Astrocyte (in vitro differentiated cells and primary cell): Measurements from ENCODE around the gene RALGPS1. TPM values are rescaled to one million over a fixed set of nuclear protein-coding genes. Genes with fewer than 3 reads are reported as not detected.
A peak's percentile ranks its signal among the peaks of the same experiment; 100 is the strongest.

ENCODE experiments used
- DNase-seq: peaks from one replicate; pipeline ENCODE4 v3.0.0-alpha.2; 2010; ENCODE audit warnings: low read depth
- FAIRE-seq: peaks from 2 replicates; lab custom pipeline; 2011; peaks lifted over from hg19 to GRCh38; lab: Jason Lieb, UNC
- H2AFZ ChIP-seq: 2 replicates; pipeline ENCODE4 v1.6.0; 2012; ENCODE audit warnings: low read depth, low read length, inconsistent platforms
- H3K27ac ChIP-seq: 2 replicates; pipeline ENCODE4 v1.5.1; 2011; ENCODE audit warnings: low read depth, low read length, inconsistent platforms
- H3K27me3 ChIP-seq: 2 replicates; pipeline ENCODE4 v1.6.0; 2011; ENCODE audit warnings: low read length, inconsistent platforms; ENCODE audit not compliant: insufficient read depth
- H3K36me3 ChIP-seq: 2 replicates; pipeline ENCODE4 v1.5.1; 2011; ENCODE audit warnings: low read length, inconsistent platforms; ENCODE audit not compliant: insufficient read depth
- H3K4me1 ChIP-seq: 2 replicates; pipeline ENCODE4 v1.5.1; 2011; ENCODE audit warnings: low read length, inconsistent platforms; ENCODE audit not compliant: insufficient read depth
- H3K4me2 ChIP-seq: 2 replicates; pipeline ENCODE4 v1.6.0; 2012; ENCODE audit warnings: low read length, inconsistent platforms
- H3K4me3 ChIP-seq: 2 replicates; pipeline ENCODE4 v1.5.1; 2011; ENCODE audit warnings: low read depth, mild to moderate bottlenecking, low read length, inconsistent platforms; ENCODE audit not compliant: insufficient read depth
- H3K79me2 ChIP-seq: 2 replicates; pipeline ENCODE4 v1.6.0; 2012; ENCODE audit warnings: mild to moderate bottlenecking, low read length, inconsistent platforms; ENCODE audit not compliant: insufficient read depth
- H3K9ac ChIP-seq: 2 replicates; pipeline ENCODE4 v1.6.0; 2012; ENCODE audit warnings: mild to moderate bottlenecking, low read length, inconsistent platforms
- H3K9me3 ChIP-seq: 2 replicates; pipeline ENCODE4 v1.5.1; 2012; ENCODE audit warnings: low read depth, mild to moderate bottlenecking, low read length, inconsistent platforms; ENCODE audit not compliant: insufficient read depth
- H4K20me1 ChIP-seq: 2 replicates; pipeline ENCODE4 v1.6.0; 2012; ENCODE audit warnings: low read length, inconsistent platforms; ENCODE audit not compliant: insufficient read depth
- H3K27ac Mint-ChIP-seq: one replicate; pipeline ENCODE4 v1.8.0; 2021; ENCODE audit warnings: mild to moderate bottlenecking, mixed read lengths; ENCODE audit not compliant: unreplicated experiment
- H3K27me3 Mint-ChIP-seq: one replicate; pipeline ENCODE4 v1.8.0; 2021; ENCODE audit warnings: low read depth, mixed read lengths; ENCODE audit not compliant: unreplicated experiment
- H3K36me3 Mint-ChIP-seq: one replicate; pipeline ENCODE4 v1.8.0; 2021; ENCODE audit warnings: low read depth, mixed read lengths; ENCODE audit not compliant: unreplicated experiment
- H3K4me1 Mint-ChIP-seq: one replicate; pipeline ENCODE4 v1.8.0; 2021; ENCODE audit warnings: low read depth, mixed read lengths; ENCODE audit not compliant: unreplicated experiment
- H3K4me3 Mint-ChIP-seq: one replicate; pipeline ENCODE4 v1.8.0; 2021; ENCODE audit warnings: mild to moderate bottlenecking, moderate library complexity, mixed read lengths; ENCODE audit not compliant: unreplicated experiment
- H3K9me3 Mint-ChIP-seq: one replicate; pipeline ENCODE4 v1.8.0; 2021; ENCODE audit warnings: mild to moderate bottlenecking, mixed read lengths; ENCODE audit not compliant: unreplicated experiment
- EZH2 ChIP-seq: IDR thresholded peaks from 2 replicates; pipeline ENCODE4 v1.6.1; 2012; ENCODE audit warnings: mild to moderate bottlenecking, low read length, inconsistent platforms; ENCODE audit not compliant: insufficient read depth
- total RNA-seq: library from RNA; stranded (reverse); gene quantifications from 2 replicates; pipeline ENCODE4 v1.2.1, GENCODE V29; 2021
- TF ChIP-seq, protein P1 (sequence below): IDR thresholded peaks from 2 replicates; pipeline ENCODE4 v1.5.1; 2011; ENCODE audit warnings: low read depth, mild to moderate bottlenecking, inconsistent platforms, low read length, moderate library complexity; ENCODE audit not compliant: insufficient read depth

RALGPS1 gene
- total RNA-seq, 1 donor from 2014 or later = 2.8 TPM

DNA sequence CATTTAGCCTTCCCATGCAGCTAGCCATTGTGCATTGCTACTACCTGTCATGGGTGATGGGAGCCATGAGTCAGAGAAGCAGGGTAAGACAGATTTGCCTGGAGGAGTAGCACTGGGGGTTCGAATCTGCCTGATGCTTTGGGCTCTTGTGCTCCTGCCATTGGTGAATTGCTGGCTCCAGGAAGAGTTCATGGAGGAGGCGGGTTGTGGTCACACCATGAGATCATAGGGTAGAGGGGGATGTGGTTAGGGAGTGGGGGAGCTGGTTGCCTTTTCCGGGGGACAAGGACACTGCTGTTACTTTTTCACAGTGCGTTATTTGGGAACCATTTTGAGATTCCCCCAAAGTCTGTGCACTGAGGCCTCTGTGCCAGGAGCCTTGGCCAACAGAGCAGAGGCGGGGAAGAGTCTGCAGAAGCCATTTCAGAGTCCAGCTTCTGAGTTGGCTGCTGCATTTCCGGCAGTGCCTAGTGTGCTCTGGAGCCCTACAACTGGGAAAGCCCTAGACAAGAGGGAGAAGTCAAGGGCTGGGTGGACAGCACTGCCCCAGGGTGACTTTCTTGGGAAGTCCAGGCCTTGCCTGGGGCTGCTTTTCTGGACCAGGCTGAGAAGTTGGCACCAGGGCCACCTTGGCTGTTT is 201.6 kb downstream of the RALGPS1 start:
- no peaks in the 10 kb centered on the region for H3K9me3 Mint-ChIP-seq
- TF ChIP-seq EZH2 = no peak
- TF ChIP-seq, protein P1, sequence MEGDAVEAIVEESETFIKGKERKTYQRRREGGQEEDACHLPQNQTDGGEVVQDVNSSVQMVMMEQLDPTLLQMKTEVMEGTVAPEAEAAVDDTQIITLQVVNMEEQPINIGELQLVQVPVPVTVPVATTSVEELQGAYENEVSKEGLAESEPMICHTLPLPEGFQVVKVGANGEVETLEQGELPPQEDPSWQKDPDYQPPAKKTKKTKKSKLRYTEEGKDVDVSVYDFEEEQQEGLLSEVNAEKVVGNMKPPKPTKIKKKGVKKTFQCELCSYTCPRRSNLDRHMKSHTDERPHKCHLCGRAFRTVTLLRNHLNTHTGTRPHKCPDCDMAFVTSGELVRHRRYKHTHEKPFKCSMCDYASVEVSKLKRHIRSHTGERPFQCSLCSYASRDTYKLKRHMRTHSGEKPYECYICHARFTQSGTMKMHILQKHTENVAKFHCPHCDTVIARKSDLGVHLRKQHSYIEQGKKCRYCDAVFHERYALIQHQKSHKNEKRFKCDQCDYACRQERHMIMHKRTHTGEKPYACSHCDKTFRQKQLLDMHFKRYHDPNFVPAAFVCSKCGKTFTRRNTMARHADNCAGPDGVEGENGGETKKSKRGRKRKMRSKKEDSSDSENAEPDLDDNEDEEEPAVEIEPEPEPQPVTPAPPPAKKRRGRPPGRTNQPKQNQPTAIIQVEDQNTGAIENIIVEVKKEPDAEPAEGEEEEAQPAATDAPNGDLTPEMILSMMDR = no peak
- no peak overlapping the region for H3K27ac Mint-ChIP-seq
- Histone ChIP-seq H3K27ac (no peak overlapping the region), H3K9ac (no peak overlapping the region), H3K9me3 (no peaks in the 10 kb centered on the region), H4K20me1 (peaks cover 8% of the 10 kb centered on the region), H3K27me3 (no peaks in the 10 kb centered on the region), H3K4me2 (no peak overlapping the region), H2AFZ (no peak overlapping the region), H3K4me3 (no peak overlapping the region), H3K79me2 (peaks cover 3% of the 10 kb centered on the region), H3K36me3 (no peaks in the 10 kb centered on the region), H3K4me1 (peaks cover 2% of the 10 kb centered on the region)
- H3K27me3 Mint-ChIP-seq = no peaks in the 10 kb centered on the region
- DNase-seq = no peak
- H3K4me1 Mint-ChIP-seq = peaks cover 26% of the 10 kb centered on the region
- no peak overlapping the region for H3K4me3 Mint-ChIP-seq
- no peak for FAIRE-seq
- peaks cover 11% of the 10 kb centered on the region for H3K36me3 Mint-ChIP-seq

GRCh38 chr9:127116957-127117356 is 202.4 kb downstream of the RALGPS1 start:
- peak overlapping the region; percentile 6 for H3K27ac Mint-ChIP-seq

More at GRCh38 chr9:127116957-127117356, 202.4 kb downstream of the RALGPS1 start:
- Histone ChIP-seq H3K27ac (no peak overlapping the region), H3K9ac (no peak overlapping the region), H3K27me3 (peaks cover 3% of the 10 kb centered on the region), H3K4me3 (no peak overlapping the region), H3K79me2 (peaks cover 3% of the 10 kb centered on the region), H4K20me1 (peaks cover 10% of the 10 kb centered on the region), H3K9me3 (no peaks in the 10 kb centered on the region), H3K4me1 (peaks cover 9% of the 10 kb centered on the region), H3K36me3 (no peaks in the 10 kb centered on the region), H3K4me2 (no peak overlapping the region), H2AFZ (no peak overlapping the region)
- Mint-ChIP-seq H3K9me3 (no peaks in the 10 kb centered on the region), H3K4me1 (peaks cover 26% of the 10 kb centered on the region), H3K36me3 (peaks cover 11% of the 10 kb centered on the region), H3K27me3 (no peaks in the 10 kb centered on the region), H3K4me3 (no peak overlapping the region)
- no peak for FAIRE-seq
- no peak for DNase-seq
- TF ChIP-seq, protein P1 = no peak
- no peak for TF ChIP-seq EZH2
